KBM-7 (cell line): ENCODE data around the gene PLEKHG2.
"Not testable (repeated sequence)": the region's sequence is repeated elsewhere in the genome, so short reads cannot be mapped to it uniquely, and the experiment has no call there.

Source experiments
- DNase-seq: peaks from one replicate; pipeline ENCODE4 v3.0.0-alpha.2; 2015
- in situ Hi-C: fragments of 300-500 bp; cut with MboI; formaldehyde crosslinking; loops from 2 replicates; pipeline ENCODE4 v1.14.3; 2020; ENCODE audit warnings: low sequenced_read_pairs, low pct_unique_long_range_greater_than_20kb, mixed read lengths

PLEKHG2 gene

GRCh38 chr19:39435499-39436349, 23.3 kb downstream of the PLEKHG2 start, which contains the start of gene RPS16:
Gene RPS16 (minus strand): TSS chr19:39435949. CDS start chr19:39435895, 54 bp downstream.
- peak; percentile 98 for DNase-seq
- in situ Hi-C loops, result no loop called here

GRCh38 chr19:39436350-39436716, 23.9 kb downstream of the PLEKHG2 start:
- no peak for DNase-seq
- in situ Hi-C loops, result no loop called here

DNA sequence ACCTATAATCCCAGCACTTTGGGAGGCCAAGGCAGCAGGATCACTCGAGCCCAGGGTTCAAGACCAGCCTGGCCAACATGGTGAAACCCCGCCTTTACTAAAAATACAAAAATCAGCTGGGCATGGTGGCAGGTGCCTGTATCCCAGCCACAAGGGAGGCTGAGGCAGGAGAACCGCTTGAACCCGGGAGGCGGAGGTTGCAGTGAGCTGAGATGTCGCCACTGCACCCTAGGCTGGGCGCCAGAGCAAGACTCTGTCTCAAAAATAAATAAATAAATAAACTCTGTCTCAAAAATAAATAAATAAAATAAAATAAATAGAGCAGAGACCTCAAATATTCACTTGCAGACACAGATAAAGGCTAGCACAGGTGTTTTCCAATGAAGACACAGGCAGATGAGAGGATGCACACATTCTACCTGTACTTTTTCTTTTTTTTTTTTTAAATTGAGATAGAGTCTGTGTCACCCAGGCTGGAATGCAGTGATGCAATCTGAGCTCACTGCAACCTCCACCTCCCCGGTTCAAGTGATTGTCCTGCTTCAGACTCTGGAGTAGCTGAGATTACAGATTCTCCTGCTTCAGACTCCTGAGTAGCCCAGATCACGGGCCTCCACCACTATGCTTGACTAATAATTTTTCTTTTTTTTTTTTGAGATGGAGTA, 25.9 kb downstream of the PLEKHG2 start:
- in situ Hi-C loops, result no loop called here
- no peak for DNase-seq

- DNase-seq, result peak; percentile 21
- in situ Hi-C loops, result no loop called here
Measured at GRCh38 chr19:39444598-39445195, 32.2 kb downstream of the PLEKHG2 start.

DNA sequence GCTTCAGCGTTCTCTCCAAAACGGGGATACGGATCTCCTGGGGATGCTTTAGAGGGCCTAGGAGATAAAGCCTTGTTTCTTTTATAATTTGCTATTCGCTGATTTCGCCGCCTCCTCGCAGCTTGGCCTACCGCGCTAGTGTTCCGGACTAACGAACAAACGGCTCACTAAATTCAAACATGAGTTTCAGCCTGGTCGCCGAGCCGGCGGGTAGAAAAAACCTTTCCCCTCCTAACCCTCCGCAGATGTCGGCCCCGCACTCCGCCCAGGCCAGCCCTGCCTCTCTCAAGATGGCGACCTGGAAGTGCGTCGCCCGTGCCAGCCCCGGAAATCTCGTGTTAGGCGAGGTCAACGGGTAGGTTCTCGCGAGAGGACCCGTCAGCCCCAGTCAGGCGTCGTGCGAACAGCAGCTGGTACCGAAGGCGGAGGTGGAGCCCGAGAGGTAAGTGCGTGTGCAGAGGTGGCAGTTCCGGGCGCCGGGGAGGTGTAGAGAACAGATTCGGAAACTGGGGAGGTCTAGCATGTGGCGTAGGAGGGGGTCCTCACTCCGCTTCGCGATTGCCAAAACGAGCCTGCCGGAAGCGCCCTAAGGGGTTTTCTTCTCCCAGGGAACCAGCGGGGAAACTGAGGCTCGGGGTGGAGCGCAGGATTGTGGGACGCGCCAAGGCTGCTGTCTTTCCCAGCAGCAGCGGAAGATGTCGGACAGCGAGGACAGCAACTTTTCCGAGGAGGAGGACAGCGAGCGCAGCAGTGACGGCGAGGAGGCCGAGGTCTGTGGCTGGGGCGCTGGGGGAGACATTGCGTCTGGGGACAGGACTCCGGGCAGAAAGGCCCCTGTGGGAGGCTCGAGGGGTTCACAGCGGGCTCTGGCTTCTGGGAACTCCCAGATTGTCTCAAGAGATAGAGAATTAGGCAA, 33.0 kb downstream of the PLEKHG2 start, which contains the start of gene SUPT5H:
SUPT5H (plus strand) TSS at position 387 of the 916 bp plus-strand sequence; CDS start at position 696, 309 bp downstream.
- in situ Hi-C loops, result no loop called here
- DNase-seq, result peak; percentile 97

GRCh38 chr19:39446365-39447084, 34.1 kb downstream of the PLEKHG2 start:
- in situ Hi-C loops, result no loop called here
- no peak for DNase-seq

GRCh38 chr19:39448271-39448670, 35.8 kb downstream of the PLEKHG2 start:
- in situ Hi-C loops, result no loop called here
- peak; percentile 40 for DNase-seq

DNA sequence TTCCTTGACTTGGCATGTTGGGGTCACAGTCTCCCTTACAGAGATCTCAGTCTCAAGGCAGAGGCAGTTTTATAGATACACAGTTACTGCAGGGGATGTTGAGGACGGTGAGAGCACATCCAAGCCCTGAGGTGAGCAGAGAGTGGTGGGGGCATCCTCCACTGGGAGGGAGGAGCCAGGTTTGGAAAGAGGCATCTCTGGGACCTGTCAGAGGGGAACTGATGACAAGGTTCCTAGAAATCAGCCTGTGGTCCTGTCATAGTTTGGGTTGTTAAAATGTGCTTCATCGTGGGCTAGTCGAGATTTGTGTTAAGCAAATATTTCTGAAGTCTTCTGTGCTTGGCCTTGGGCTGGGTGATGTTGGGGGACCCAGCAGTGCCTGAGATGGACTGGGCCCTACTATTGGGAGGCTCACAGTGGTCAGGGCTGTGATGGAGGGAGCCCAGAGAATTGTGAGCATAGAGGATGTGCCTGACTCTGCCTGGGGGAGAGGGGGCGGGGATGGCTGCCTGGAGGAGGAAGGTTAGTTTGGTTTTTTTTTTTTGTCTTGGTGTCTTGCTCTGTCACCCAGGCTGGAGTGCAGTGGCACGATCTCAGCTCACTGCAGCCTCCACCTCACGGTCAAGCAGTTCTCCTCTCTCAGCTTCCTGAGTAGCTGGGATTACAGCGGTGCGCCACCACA, 36.8 kb downstream of the PLEKHG2 start:
- in situ Hi-C loops, result no loop called here
- DNase-seq, result no peak

DNA sequence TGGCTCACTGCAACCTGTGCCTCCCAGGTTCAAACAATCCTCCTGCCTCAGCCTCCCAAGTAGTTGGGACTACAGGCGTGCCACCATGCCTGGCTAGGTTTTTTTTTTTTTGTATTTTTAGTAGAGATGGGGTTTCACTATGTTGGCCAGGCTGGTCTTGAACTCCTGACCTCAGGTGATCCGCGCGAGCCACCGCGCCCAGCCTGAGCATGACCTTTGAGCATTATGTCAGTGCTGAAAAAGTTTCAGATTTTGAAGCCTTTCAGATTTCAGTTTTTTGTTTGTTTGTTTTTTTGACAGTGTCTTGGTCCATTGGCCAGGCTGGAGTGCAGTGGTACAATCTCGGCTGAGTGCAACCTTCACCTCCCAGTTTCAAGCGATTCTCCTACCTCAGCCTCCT, 38.8 kb downstream of the PLEKHG2 start:
- DNase-seq, in situ Hi-C loops: not testable (repeated sequence)

DNA sequence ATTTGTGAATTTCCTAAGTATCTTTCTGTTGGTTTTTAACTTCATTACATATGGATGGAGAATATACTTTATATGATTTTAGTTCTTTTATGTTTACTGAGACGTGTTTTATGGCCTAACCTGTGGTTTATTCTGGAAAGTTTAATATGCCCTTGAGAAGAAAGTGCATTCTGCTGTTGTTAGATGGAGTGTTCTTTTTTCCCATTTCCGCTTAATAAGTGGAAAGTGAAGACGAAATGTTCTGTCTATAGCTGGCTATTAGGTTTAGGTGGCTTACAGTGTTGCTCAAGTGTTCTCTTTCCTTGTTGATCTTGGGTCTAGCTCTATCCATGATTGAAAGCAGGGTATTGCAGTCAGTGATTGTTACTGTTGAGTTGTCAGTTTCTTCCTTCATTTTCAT, 50.9 kb downstream of the PLEKHG2 start:
- no peak for DNase-seq
- in situ Hi-C loops, result no loop called here

DNA sequence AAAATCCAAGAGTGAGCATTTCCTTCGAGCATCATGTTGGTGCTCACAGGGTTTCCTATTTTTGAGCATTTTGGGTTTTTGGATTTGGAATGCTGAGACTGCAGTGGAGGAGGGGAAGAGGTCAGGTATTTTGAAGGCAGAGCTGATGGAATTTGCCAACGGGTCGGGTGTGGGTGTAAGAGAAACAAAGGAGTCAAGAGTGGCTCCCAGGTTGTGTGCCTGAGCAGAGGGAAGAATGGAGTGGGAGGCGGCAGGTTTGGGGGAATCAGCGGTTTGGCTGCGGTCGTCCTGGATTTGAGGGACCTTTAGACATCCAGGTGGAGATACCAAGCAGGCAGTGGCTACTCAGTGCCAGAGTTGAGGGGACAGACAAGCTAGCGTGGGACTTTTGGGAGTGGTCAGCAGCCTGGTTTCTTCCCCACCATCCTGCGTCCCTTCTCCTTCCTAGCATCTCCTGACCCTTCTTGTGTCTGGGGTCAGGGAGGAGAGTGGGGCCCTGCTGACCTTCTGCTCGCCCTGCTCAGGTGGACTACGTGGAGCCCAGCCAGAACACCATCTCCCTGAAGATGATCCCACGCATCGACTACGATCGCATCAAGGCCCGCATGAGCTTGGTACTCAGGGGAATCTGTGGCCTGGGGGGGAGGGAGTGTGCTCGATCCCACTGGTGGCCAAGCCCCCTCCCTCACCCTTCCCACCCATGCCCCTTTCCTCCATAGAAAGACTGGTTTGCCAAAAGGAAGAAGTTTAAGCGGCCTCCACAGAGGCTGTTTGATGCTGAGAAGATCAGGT, 53.7 kb downstream of the PLEKHG2 start:
- in situ Hi-C loops, result no loop called here
- DNase-seq, result no peak

DNA sequence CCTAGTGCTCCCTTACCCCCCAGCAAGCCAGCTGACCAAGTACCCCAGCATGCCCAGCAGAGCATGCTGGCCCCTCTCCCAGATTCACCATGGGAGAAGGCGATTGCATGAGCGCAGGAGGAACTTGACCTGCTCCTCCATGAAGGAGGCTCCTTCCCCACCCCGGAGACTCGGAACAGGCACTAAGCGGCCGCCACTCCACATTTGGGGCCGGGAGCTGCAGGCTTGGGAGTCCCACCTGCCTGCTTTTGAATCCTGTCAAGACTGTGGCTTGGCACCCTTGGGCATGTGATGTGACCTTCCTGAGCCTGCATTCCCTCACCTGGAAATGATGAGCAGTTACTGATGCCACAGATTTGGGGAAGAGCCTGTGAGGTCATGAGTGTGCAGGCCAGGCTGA, 55.5 kb downstream of the PLEKHG2 start:
- in situ Hi-C loops, result no loop called here
- DNase-seq, result no peak

DNA sequence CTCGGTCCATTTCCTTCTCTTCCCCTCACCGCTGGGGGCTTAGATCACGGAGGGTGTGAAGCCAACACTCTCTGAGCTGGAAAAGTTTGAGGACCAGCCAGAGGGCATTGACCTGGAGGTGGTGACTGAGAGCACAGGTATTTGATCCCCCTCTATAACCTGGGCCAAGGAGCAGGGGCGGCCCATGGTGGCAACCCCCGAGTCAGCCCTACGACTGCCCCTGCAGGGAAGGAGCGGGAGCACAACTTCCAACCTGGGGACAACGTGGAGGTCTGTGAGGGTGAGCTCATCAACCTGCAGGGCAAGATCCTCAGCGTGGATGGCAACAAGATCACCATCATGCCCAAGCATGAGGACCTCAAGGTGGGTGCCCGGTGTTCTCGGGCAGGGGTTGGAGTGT, 56.6 kb downstream of the PLEKHG2 start:
- in situ Hi-C loops, result no loop called here
- no peak for DNase-seq

DNA sequence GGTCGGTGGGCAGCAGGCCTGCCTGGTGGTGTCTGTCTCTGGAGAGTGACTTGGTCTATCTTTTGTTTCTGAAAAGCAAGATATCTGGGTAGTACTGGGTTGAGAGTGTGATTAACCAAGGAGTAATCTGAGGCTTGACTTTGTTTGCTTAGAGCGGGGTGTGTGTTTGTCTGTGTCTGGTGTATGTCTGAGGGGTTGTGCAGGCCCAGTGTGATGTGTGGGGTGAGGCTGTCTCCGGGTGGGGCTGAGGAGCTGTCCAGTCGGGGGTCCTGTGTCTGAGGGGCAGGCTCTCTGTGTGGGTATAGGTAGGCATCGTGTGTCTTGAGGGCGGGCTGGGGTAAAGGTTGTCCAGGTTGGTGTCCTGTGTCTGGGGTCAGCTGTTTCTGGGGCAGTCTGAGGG, 57.1 kb downstream of the PLEKHG2 start:
- no peak for DNase-seq
- in situ Hi-C loops, result no loop called here

- in situ Hi-C loops, result no loop called here
- DNase-seq, result no peak
Measured at GRCh38 chr19:39470724-39471339, 58.4 kb downstream of the PLEKHG2 start.

DNA sequence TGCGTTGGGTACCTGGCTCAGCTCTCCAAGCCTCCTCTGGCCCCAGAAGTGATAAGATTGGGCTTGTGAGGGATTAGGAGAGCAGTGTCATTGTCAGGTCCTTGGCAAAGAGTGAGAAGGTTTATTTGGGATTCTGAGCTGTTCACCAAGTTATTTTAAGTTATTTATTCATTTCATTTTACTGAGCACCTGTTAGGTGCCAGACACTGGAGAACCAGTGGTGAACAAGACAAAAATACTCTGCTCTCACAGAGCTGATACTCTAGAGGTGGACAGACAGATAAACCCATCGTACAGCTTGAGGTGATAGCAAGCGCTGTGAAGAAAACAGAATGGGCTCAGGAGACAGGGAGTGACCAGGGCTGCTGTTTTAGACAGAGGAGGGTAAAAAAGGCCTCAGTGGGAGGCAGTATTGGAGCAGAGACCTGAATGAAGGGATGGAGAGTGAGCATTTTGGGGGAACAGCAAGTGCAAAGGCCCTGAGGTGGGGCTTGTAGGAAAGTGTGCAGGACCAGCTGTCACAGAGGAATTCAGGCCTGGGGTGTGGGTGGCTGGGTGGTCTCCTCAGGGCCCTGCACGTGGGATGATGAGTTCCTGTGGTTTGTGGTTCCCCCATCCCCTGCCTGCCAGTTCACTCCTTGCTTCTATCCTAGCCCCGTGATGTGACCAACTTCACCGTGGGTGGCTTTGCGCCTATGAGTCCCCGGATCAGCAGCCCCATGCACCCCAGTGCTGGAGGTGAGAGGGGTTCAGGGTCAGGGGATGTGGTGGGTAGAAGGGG, 59.5 kb downstream of the PLEKHG2 start:
- DNase-seq, result no peak
- in situ Hi-C loops, result no loop called here
